Skeletal muscle satellite cell (primary cell): ENCODE measurements around the gene BAIAP2L2.

Experiments used
- H3K27me3 ChIP-seq: 2 replicates; pipeline ENCODE4 v1.7.0; 2013; ENCODE audit warnings: low read length; ENCODE audit not compliant: control insufficient read depth, insufficient read depth
- H3K36me3 ChIP-seq: 2 replicates; pipeline ENCODE4 v1.7.0; 2013; ENCODE audit warnings: mild to moderate bottlenecking, control low read depth, low read length; ENCODE audit not compliant: insufficient read depth
- H3K4me1 ChIP-seq: 2 replicates; pipeline ENCODE4 v1.7.0; 2013; ENCODE audit warnings: low read length; ENCODE audit not compliant: control insufficient read depth, insufficient read depth
- H3K4me2 ChIP-seq: 2 replicates; pipeline ENCODE4 v1.7.0; 2013; ENCODE audit warnings: mild to moderate bottlenecking, low read length
- H3K4me3 ChIP-seq: 2 replicates; pipeline ENCODE4 v1.7.0; 2013; ENCODE audit warnings: low read length
- H3K9ac ChIP-seq: 2 replicates; pipeline ENCODE4 v1.7.0; 2013; ENCODE audit warnings: mild to moderate bottlenecking, low read depth, low read length, moderate library complexity
- H3K9me3 ChIP-seq: replicated peaks from 2 replicates; pipeline ENCODE4 v1.7.0; 2013; ENCODE audit warnings: mild to moderate bottlenecking, control low read depth, low read length

Gene BAIAP2L2

DNA sequence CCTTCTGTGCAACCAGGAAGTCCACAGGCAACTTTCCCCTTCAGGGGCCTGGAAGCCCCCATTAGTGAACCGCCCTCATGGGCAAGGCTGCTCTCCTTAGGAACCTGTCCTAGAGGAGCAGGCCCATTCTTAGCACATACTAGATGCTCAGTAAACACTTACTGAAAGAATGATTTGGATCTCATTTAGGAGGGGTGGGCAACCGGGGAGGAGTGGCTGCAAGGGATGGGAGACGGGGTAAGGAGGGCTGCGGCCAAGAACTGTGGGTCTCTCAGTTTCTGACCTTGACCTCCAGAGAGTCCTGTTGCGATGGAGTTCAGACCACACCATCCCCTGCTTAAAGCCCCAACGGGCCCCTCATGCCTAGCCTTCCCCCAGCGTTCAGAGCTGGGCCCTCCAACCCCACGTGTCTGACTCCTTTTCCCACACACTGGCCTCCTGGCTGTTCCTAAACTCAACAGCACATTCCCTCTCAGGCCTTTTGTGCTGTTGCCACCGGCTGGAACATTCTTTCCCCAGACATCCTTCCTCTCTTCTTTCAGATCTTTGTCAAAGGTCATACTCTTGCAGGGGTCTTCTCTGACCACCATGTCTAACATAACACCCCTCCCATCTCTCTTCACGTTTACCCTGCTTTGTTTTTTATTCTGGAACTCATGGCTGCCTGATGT lies 74.0 kb downstream of the BAIAP2L2 start:
- H3K4me3 ChIP-seq = no peak overlapping the region
- H3K27me3 ChIP-seq = peaks cover 3% of the 10 kb centered on the region
- no peak overlapping the region for H3K9ac ChIP-seq
- H3K4me1 ChIP-seq = peaks cover 28% of the 10 kb centered on the region
- no peaks in the 10 kb centered on the region for H3K36me3 ChIP-seq
- H3K4me2 ChIP-seq = no peak overlapping the region
- no peaks in the 10 kb centered on the region for H3K9me3 ChIP-seq

DNA sequence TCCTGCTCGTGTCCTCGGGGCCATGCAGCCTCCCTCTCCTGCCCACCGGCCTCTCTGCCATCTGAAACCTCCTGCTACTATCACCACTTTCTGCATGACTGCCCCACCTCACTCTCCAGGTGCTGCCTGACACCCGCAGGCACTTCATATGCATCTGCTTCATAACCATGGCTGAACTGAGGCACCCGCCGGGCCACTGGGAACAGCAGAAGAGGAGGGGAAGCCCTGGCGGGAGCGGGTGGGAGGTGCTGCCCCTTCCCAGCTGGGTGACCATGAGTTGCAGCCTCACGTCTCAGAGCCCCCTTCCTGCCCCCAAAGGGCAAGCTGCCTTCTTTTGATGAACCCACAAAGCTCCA lies 75.0 kb downstream of the BAIAP2L2 start:
- Histone ChIP-seq H3K4me3 (no peak overlapping the region), H3K9me3 (no peaks in the 10 kb centered on the region), H3K27me3 (peaks cover 3% of the 10 kb centered on the region), H3K9ac (no peak overlapping the region), H3K4me1 (peaks cover 28% of the 10 kb centered on the region), H3K36me3 (no peaks in the 10 kb centered on the region), H3K4me2 (no peak overlapping the region)
